IMR-90 (cell line): ENCODE results near the gene CST5. TPM values are rescaled to one million over a fixed set of nuclear protein-coding genes. Genes with fewer than 3 reads are reported as not detected.

ENCODE experiments used
- ATAC-seq: fragments of 200-7000 bp; cut with Tn5 transposase; 2 replicates; pipeline ENCODE4 v1.9.1; 2020; ENCODE audit warnings: low read depth, mild to moderate bottlenecking, moderate library complexity
- BruUV-seq: library from RNA; stranded (reverse); fragments of 400-500 nt; replicated peaks from 2 replicates; lab custom pipeline; 2021; lab: Mats Ljungman, UMichigan
- CTCF ChIA-PET: fragments of 300-600 bp; formaldehyde crosslinking; extraction: SDS; loops from one replicate; lab custom pipeline; 2021; ENCODE audit warnings: antibody characterized with exemption; lab: Yijun Ruan, JAX
- POLR2A ChIA-PET: fragments of 300-600 bp; sonication (Branson Sonifier 250); formaldehyde crosslinking; loops from one replicate; lab custom pipeline; 2022; ENCODE audit warnings: antibody characterized with exemption; ENCODE audit not compliant: unreplicated experiment; lab: Charles Lee
- DNase-seq: peaks from one replicate; pipeline ENCODE4 v3.0.0; 2013
- H2AFZ ChIP-seq: replicated peaks from 2 replicates; pipeline ENCODE3; 2013; ENCODE audit warnings: low read length, mild to moderate bottlenecking; ENCODE audit not compliant: poor library complexity
- H2AK5ac ChIP-seq: 2 replicates; pipeline ENCODE4 v1.6.1; 2013; ENCODE audit warnings: low read depth, low read length, inconsistent platforms
- H2AK9ac ChIP-seq: replicated peaks from 2 replicates; pipeline ENCODE3; 2013; ENCODE audit warnings: mild to moderate bottlenecking, low read depth, low read length, moderate library complexity; ENCODE audit not compliant: poor library complexity
- H2BK120ac ChIP-seq: 2 replicates; pipeline ENCODE4 v1.6.1; 2013; ENCODE audit warnings: low read depth, low read length, inconsistent platforms
- H2BK15ac ChIP-seq: 3 replicates; pipeline ENCODE4 v1.6.1; 2013; ENCODE audit warnings: low read depth, low read length, inconsistent platforms
- H2BK20ac ChIP-seq: 2 replicates; pipeline ENCODE4 v1.6.1; 2013; ENCODE audit warnings: low read depth, mild to moderate bottlenecking, inconsistent platforms, low read length, moderate library complexity
- H2BK5ac ChIP-seq: 2 replicates; pipeline ENCODE4 v1.6.1; 2013; ENCODE audit warnings: mild to moderate bottlenecking, low read depth, low read length, inconsistent platforms; ENCODE audit not compliant: poor library complexity, severe bottlenecking
- H3K14ac ChIP-seq: replicated peaks from 2 replicates; pipeline ENCODE4 v1.6.1; 2013; ENCODE audit warnings: low read depth, low read length, inconsistent platforms
- H3K18ac ChIP-seq: 2 replicates; pipeline ENCODE4 v1.6.1; 2013; ENCODE audit warnings: low read depth, low read length, control low read depth
- H3K23ac ChIP-seq: 2 replicates; pipeline ENCODE4 v1.6.1; 2013; ENCODE audit warnings: low read depth, low read length, inconsistent platforms
- H3K27ac ChIP-seq: 2 replicates; pipeline ENCODE4 v1.5.1; 2013; ENCODE audit warnings: mild to moderate bottlenecking, control low read depth, low read length; ENCODE audit not compliant: insufficient read depth
- H3K27me3 ChIP-seq: 2 replicates; pipeline ENCODE4 v1.6.1; 2013; ENCODE audit warnings: low read length; ENCODE audit not compliant: control insufficient read depth, insufficient read depth
- H3K36me3 ChIP-seq: 2 replicates; pipeline ENCODE4 v1.6.1; 2013; ENCODE audit warnings: low read length, mixed read lengths; ENCODE audit not compliant: control insufficient read depth, insufficient read depth
- H3K4ac ChIP-seq: 2 replicates; pipeline ENCODE4 v1.6.1; 2013; ENCODE audit warnings: low read depth, low read length, inconsistent platforms
- H3K4me1 ChIP-seq: 2 replicates; pipeline ENCODE4 v1.6.1; 2013; ENCODE audit warnings: low read length, mixed read lengths; ENCODE audit not compliant: control insufficient read depth, insufficient read depth
- H3K4me2 ChIP-seq: 2 replicates; pipeline ENCODE4 v1.6.1; 2013; ENCODE audit warnings: low read depth, mild to moderate bottlenecking, control low read depth, low read length, moderate library complexity
- H3K4me3 ChIP-seq: 2 replicates; pipeline ENCODE4 v1.5.1; 2013; ENCODE audit warnings: low read depth, mild to moderate bottlenecking, control low read depth, low read length, moderate library complexity; ENCODE audit not compliant: insufficient read depth
- H3K56ac ChIP-seq: 2 replicates; pipeline ENCODE4 v1.6.1; 2013; ENCODE audit warnings: low read length, inconsistent platforms; ENCODE audit not compliant: insufficient read depth; ENCODE audit errors: extremely low read depth
- H3K79me1 ChIP-seq, 2 experiments: 2 replicates each; pipeline ENCODE4 v1.6.1; 2013; ENCODE audit warnings: low read length in 2 of 2, inconsistent platforms in 1 of 2, low read depth in 1 of 2
- H3K9ac ChIP-seq: 2 replicates; pipeline ENCODE4 v1.6.1; 2013; ENCODE audit warnings: low read depth, low read length, control low read depth
- H3K9me1 ChIP-seq: 2 replicates; pipeline ENCODE4 v1.6.1; 2013; ENCODE audit warnings: low read length, inconsistent platforms; ENCODE audit not compliant: insufficient read depth
- H3K9me3 ChIP-seq: 2 replicates; pipeline ENCODE4 v1.6.1; 2013; ENCODE audit warnings: low read length; ENCODE audit not compliant: control insufficient read depth, insufficient read depth
- H4K20me1 ChIP-seq: 2 replicates; pipeline ENCODE4 v1.6.1; 2013; ENCODE audit warnings: low read length, inconsistent platforms; ENCODE audit not compliant: insufficient read depth
- H4K5ac ChIP-seq: 2 replicates; pipeline ENCODE4 v1.6.1; 2013; ENCODE audit warnings: mild to moderate bottlenecking, low read depth, low read length, control low read depth
- H4K8ac ChIP-seq, 2 experiments: 2 replicates each; pipeline ENCODE4 v1.6.1; 2013; ENCODE audit warnings: low read depth in 2 of 2, low read length in 2 of 2, control low read depth in 1 of 2, inconsistent platforms in 1 of 2
- H4K91ac ChIP-seq: 2 replicates; pipeline ENCODE4 v1.6.1; 2013; ENCODE audit warnings: low read depth, low read length, inconsistent platforms; ENCODE audit not compliant: insufficient read depth
- BHLHE40 ChIP-seq: fragments of 150-350 bp; IDR thresholded peaks from 2 replicates; pipeline ENCODE4 v1.6.1; 2016; ENCODE audit warnings: mild to moderate bottlenecking, low read depth, low read length
- CEBPB ChIP-seq: IDR thresholded peaks from 2 replicates; pipeline ENCODE4 v1.6.1; 2012; ENCODE audit warnings: low read depth, low read length, improper control_type of control experiment
- CHD1 ChIP-seq: IDR thresholded peaks from 2 replicates; pipeline ENCODE4 v1.6.1; 2012; ENCODE audit warnings: low read depth, low read length, improper control_type of control experiment
- FOS ChIP-seq: fragments of 150-350 bp; IDR thresholded peaks from 2 replicates; pipeline ENCODE4 v1.6.1; 2016; ENCODE audit warnings: low read depth, low read length
- MAFK ChIP-seq: IDR thresholded peaks from 2 replicates; pipeline ENCODE4 v1.6.1; 2012; ENCODE audit warnings: low read depth, low read length, improper control_type of control experiment
- MAZ ChIP-seq: IDR thresholded peaks from 2 replicates; pipeline ENCODE4 v1.6.1; 2012; ENCODE audit warnings: low read depth, mild to moderate bottlenecking, low read length, improper control_type of control experiment, moderate library complexity, borderline replicate concordance
- MXI1 ChIP-seq: IDR thresholded peaks from 2 replicates; pipeline ENCODE4 v1.6.1; 2012; ENCODE audit warnings: low read depth, mild to moderate bottlenecking, low read length, moderate library complexity, borderline replicate concordance
- NFE2L2 ChIP-seq: fragments of 150-350 bp; IDR thresholded peaks from 2 replicates; pipeline ENCODE4 v1.6.1; 2016; ENCODE audit warnings: low read depth, mild to moderate bottlenecking, low read length
- POLR2A ChIP-seq: IDR thresholded peaks from 2 replicates; pipeline ENCODE4 v1.6.1; 2012; ENCODE audit warnings: mild to moderate bottlenecking, low read depth, low read length
- RAD21 ChIP-seq: IDR thresholded peaks from 2 replicates; pipeline ENCODE4 v1.6.1; 2012; ENCODE audit warnings: low read length, improper control_type of control experiment
- RCOR1 ChIP-seq: IDR thresholded peaks from 2 replicates; pipeline ENCODE4 v1.6.1; 2012; ENCODE audit warnings: mild to moderate bottlenecking, low read length, improper control_type of control experiment; ENCODE audit not compliant: insufficient replicate concordance
- RFX5 ChIP-seq: IDR thresholded peaks from 2 replicates; pipeline ENCODE4 v1.8.0; 2012; ENCODE audit warnings: low read depth, mild to moderate bottlenecking, low read length, moderate library complexity
- SMC3 ChIP-seq: fragments of 150-350 bp; IDR thresholded peaks from 2 replicates; pipeline ENCODE4 v1.6.1; 2016; ENCODE audit warnings: low read depth, mild to moderate bottlenecking, antibody characterized with exemption, low read length, moderate library complexity
- WGBS, 2 experiments: methylation state at CpG; one replicate each; pipeline versions ENCODE4 v1.1.5 to v1.1.7; 2013; ENCODE audit warnings: missing lambda C conversion rate in 2 of 2; ENCODE audit not compliant: insufficient read length in 1 of 2; ENCODE audit errors: extremely low coverage in 2 of 2; 5-methylcytosine and 5-hydroxymethylcytosine counted together
- dilution Hi-C: fragments of 300-500 bp; cut with HindIII; formaldehyde crosslinking; loops from one replicate; pipeline ENCODE4 v1.14.3; 2018; ENCODE audit warnings: low sequenced_read_pairs; ENCODE audit not compliant: unreplicated experiment
- in situ Hi-C: fragments of 300-500 bp; cut with MboI; formaldehyde crosslinking; loops from 3 replicates; pipeline ENCODE4 v1.14.3; 2019; ENCODE audit warnings: low sequenced_read_pairs, inconsistent platforms, mixed read lengths
- intact Hi-C: fragments of 100-400 bp; cut with micrococcal nuclease; formaldehyde crosslinking; loops from 2 replicates; pipeline ENCODE4 v1.10.0; 2022
- polyA plus RNA-seq, 3 experiments: library from polyadenylated mRNA; depleted of rRNA; stranded (reverse); fragments of >200 nt; gene quantifications; 2 replicates each; pipeline ENCODE4 v1.2.3, GENCODE V29; 2012; ENCODE audit warnings: low replicate concordance in 1 of 3
- total RNA-seq: library from RNA; depleted of rRNA; stranded (reverse); fragments of >200 nt; gene quantifications from 2 replicates; pipeline ENCODE4 v1.2.3, GENCODE V29; 2012
- TF ChIP-seq, protein P1 (sequence below): conservative IDR thresholded peaks from 2 replicates; pipeline ENCODE4 v1.5.1; 2012; ENCODE audit warnings: mild to moderate bottlenecking, low read depth, low read length, improper control_type of control experiment
- TF ChIP-seq, protein P2 (sequence below): fragments of 150-350 bp; IDR thresholded peaks from 2 replicates; pipeline ENCODE4 v1.6.1; 2017; ENCODE audit warnings: mild to moderate bottlenecking, antibody characterized with exemption, low read length, low read depth
- TF ChIP-seq, protein P3 (sequence below): fragments of 150-350 bp; IDR thresholded peaks from 2 replicates; pipeline ENCODE4 v1.6.1; 2016; ENCODE audit warnings: low read depth, mild to moderate bottlenecking, low read length, moderate library complexity, borderline replicate concordance

The CST5 gene
- total and polyA plus RNA-seq, 2 of the 4 experiments (the other 2 are of a cell fraction), result not detected

DNA sequence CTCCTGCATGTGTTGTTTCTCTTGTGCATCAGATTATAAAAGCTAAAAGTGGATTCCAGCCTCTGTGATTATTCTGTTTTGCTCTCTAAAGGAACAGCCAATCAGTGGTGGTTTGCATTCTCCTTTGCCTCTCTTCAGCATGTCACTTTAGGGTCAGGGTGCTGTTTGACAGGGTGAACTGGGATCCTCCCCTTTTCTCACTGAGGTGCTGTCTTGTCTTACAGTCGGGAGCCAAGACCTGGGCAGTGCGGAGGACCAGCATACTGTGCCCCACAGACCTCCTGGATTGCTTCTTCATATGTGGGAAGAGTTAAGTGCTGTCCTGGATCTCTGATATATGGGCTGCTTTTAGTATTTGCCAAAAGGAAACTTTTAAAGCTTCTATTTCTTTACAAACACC, 37.9 kb downstream of the CST5 start:
- ChIA-PET POLR2A (no interaction called here), CTCF (no interaction called here)
- H3K27ac ChIP-seq, result no peak overlapping the region
- ATAC-seq (no peak), DNase-seq (no peak)
- no peak overlapping the region for H3K4me3 ChIP-seq
- no peaks in the 10 kb centered on the region; the same call in 1 of the 2 replicates for H3K27me3 ChIP-seq
- no peaks in the 10 kb centered on the region for H3K4me1 ChIP-seq
- no peak overlapping the region for H3K18ac ChIP-seq
- H3K4me2 ChIP-seq, result no peak overlapping the region
- no peaks in the 10 kb centered on the region for H3K9me1 ChIP-seq
- no peak overlapping the region for H2BK5ac ChIP-seq
- no peak overlapping the region for H2BK15ac ChIP-seq
- H3K4ac ChIP-seq, result no peak overlapping the region
- no peak overlapping the region for H2AK9ac ChIP-seq
- TF ChIP-seq, protein P1, sequence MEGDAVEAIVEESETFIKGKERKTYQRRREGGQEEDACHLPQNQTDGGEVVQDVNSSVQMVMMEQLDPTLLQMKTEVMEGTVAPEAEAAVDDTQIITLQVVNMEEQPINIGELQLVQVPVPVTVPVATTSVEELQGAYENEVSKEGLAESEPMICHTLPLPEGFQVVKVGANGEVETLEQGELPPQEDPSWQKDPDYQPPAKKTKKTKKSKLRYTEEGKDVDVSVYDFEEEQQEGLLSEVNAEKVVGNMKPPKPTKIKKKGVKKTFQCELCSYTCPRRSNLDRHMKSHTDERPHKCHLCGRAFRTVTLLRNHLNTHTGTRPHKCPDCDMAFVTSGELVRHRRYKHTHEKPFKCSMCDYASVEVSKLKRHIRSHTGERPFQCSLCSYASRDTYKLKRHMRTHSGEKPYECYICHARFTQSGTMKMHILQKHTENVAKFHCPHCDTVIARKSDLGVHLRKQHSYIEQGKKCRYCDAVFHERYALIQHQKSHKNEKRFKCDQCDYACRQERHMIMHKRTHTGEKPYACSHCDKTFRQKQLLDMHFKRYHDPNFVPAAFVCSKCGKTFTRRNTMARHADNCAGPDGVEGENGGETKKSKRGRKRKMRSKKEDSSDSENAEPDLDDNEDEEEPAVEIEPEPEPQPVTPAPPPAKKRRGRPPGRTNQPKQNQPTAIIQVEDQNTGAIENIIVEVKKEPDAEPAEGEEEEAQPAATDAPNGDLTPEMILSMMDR, result no peak
- TF ChIP-seq RFX5, result no peak
- TF ChIP-seq MXI1, result no peak
- TF ChIP-seq CHD1, result no peak
- no peak for TF ChIP-seq RAD21
- TF ChIP-seq BHLHE40, result no peak
- TF ChIP-seq, protein P2, sequence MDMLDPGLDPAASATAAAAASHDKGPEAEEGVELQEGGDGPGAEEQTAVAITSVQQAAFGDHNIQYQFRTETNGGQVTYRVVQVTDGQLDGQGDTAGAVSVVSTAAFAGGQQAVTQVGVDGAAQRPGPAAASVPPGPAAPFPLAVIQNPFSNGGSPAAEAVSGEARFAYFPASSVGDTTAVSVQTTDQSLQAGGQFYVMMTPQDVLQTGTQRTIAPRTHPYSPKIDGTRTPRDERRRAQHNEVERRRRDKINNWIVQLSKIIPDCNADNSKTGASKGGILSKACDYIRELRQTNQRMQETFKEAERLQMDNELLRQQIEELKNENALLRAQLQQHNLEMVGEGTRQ, result no peak
- TF ChIP-seq MAFK, result no peak
- TF ChIP-seq CEBPB, result no peak
- TF ChIP-seq FOS, result no peak
- TF ChIP-seq, protein P3, sequence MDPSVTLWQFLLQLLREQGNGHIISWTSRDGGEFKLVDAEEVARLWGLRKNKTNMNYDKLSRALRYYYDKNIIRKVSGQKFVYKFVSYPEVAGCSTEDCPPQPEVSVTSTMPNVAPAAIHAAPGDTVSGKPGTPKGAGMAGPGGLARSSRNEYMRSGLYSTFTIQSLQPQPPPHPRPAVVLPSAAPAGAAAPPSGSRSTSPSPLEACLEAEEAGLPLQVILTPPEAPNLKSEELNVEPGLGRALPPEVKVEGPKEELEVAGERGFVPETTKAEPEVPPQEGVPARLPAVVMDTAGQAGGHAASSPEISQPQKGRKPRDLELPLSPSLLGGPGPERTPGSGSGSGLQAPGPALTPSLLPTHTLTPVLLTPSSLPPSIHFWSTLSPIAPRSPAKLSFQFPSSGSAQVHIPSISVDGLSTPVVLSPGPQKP, result no peak
- TF ChIP-seq MAZ, result no peak
- TF ChIP-seq POLR2A, result no peak
- TF ChIP-seq NFE2L2, result no peak
- no peak for TF ChIP-seq SMC3
- TF ChIP-seq RCOR1, result no peak
- in situ Hi-C loops, result no loop called here
- dilution Hi-C loops, result no loop called here
- intact Hi-C loops, result no loop called here
- H3K9ac ChIP-seq, result no peak overlapping the region
- WGBS, 2 experiments, result no CpG with 5 or more reads among the region's 2 CpGs
- H4K91ac ChIP-seq, result no peak overlapping the region
- H3K36me3 ChIP-seq, result no peaks in the 10 kb centered on the region
- no peak overlapping the region for H3K14ac ChIP-seq
- no peak overlapping the region for H3K56ac ChIP-seq
- H3K23ac ChIP-seq, result no peak overlapping the region
- H4K20me1 ChIP-seq, result no peaks in the 10 kb centered on the region
- no peak overlapping the region for H4K5ac ChIP-seq
- no peaks in the 10 kb centered on the region for H3K79me1 ChIP-seq
- H2BK20ac ChIP-seq, result no peak overlapping the region
- H2BK120ac ChIP-seq, result no peak overlapping the region
- H2AK5ac ChIP-seq, result no peak overlapping the region
- BruUV-seq, result no TSS peak
- no peak overlapping the region for H4K8ac ChIP-seq
- no peak overlapping the region for H2AFZ ChIP-seq
- no peaks in the 10 kb centered on the region for H3K9me3 ChIP-seq
